Epithelial cell of prostate (primary cell): ENCODE results near the gene OR7C1.
"Not testable (repeated sequence)": the region's sequence is repeated elsewhere in the genome, so short reads cannot be mapped to it uniquely, and the experiment has no call there.

Experiments used
- DNase-seq: peaks from one replicate; pipeline ENCODE4 v3.0.0-alpha.2; 2011; ENCODE audit warnings: low read depth, low spot score
- H3K27ac ChIP-seq: fragments of 450-650 bp; 2 replicates; pipeline ENCODE4 v1.5.1; 2017; ENCODE audit warnings: mild to moderate bottlenecking

The OR7C1 gene

DNA sequence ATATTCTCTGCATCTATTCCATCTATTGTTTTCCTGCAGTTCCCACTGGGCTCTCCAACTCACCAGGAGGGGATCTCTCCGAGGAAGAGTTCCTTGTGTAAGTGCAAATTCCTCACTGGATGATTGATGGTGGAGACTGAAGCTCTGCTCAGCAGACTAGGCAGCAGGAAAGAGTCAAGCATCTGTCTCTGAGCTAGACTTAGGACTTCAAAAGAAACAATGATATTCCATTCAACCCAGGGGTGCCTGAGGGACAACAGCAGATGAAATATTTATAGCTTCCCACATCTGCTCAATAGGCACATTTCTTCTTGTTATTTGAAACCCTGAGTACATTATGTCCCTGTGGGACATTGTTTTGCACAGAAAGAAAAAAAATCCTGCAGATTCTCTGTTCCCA lies at the start of gene OR7C1, which contains the start of gene OR7A5:
Gene OR7C1 (minus strand): TSS at position 175 of the 400 bp plus-strand sequence. CDS start 35,049 bp downstream, outside the sequence.
Gene OR7A5 (minus strand): TSS at position 175 of the 400 bp plus-strand sequence. CDS start 6,944 bp downstream, outside the sequence.
- no peak within 1 kb of the TSS for H3K27ac ChIP-seq
- DNase-seq = no peak

DNA sequence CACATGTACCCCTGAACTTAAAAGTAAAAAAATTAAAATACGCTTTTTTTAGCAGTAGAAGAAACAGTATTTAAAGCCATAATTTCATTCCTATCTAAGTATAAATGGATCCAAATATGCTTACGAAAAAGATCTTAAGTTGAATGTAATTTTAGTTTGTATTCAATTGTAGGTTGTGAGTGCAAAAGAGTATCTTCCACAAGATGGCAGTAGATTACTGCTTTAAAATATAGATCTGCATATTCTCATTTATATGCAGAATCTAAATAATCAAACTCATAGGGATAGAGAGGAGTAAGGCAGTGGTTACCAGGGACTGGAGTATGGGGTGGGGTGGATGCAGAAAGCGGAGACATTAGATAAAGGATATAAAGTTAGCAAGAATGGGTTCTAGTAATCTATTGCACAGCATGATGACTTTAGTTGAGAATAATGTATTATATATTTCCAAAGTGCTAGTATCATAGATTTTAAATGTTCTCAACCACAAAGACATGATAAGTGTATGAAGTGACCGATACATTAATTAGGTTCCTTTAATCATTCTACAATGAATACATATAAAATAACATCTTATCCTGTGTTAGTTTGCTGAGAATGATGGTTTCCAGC lies 36.7 kb upstream of the OR7C1 start:
- DNase-seq = no peak
- H3K27ac ChIP-seq = no peak overlapping the region

DNA sequence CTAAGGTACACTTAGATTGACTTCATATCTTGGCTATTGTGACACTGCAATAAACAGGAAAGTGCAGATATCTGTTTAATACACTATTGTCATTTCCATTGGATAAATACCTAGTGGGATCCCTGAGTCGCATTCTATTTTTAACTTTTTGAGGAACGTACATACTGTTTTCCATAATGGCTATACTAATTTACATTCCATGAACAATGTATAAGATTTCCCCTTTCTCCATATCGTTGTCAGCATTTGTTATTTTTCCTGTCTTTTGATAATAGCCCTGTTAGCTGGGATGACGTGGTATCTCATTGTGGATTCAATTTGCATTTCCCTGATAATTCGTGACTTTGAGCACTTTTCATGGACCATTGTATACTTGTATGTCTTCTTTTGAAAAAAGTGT lies 33.5 kb upstream of the OR7C1 start:
- H3K27ac ChIP-seq = no peak overlapping the region
- DNase-seq = no peak

DNA sequence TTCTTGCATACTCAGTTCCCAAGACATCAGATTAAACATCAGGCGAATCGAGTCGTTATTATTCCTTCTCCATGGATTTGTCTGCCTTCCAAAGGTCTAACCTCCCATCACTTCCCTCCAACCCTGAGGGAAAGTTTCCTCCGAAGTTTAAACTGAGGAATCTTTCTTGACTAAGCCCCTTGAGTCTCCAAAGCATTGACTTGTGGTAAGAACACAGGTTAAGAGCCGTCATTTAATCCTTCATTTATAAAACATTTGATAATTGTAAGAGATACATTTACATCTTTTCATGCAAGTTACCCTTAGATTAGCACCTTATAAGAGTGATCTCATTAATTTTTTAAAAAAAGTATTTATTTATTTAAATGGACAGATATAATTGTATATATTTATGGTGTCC lies 13.8 kb upstream of the OR7C1 start, which contains the start of gene OR7A10:
Gene OR7A10 (minus strand): TSS at position 101 of the 400 bp plus-strand sequence. CDS start 7,045 bp downstream, outside the sequence.
- no peak for DNase-seq
- no peak within 1 kb of the TSS for H3K27ac ChIP-seq

DNA sequence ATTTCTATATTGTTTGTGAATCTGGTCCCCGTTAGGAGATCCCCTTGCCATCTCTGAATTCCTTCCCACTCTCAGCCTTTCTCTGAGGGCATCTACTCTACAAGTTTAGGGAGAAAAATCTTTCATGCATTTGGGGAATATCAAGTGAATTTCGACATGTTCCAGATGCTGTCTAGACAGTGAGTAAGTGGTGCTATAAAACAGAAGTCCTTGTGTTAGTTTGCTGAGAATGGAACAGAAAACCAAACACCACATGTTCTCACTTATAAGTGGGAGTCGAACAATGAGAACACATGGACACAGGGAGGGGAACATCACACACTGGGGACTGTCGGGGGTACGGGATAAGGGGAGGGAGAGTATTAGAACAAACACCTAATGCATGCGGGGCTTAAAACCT lies 8.6 kb upstream of the OR7C1 start:
- H3K27ac ChIP-seq = no peak overlapping the region
- DNase-seq = no peak

DNA sequence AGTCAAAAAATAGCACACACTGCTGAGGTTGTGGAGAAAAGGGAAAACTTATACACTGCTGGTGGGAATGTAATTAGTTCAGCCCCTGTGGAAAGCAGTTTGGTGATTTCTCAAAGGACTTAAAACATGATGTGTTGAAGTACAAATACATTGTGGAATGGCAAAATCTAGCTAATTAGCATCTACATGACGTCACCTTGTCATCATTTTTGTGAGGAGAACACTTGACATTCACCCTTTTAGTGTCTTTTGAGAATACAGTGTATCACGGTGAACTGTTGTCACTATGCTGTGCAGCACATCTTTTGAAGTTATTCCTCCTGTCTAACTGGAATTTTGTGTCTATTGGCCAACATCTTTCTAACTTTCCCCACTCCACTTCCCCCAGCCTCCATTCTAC lies 8.2 kb upstream of the OR7C1 start:
- no peak overlapping the region for H3K27ac ChIP-seq
- no peak for DNase-seq

DNA sequence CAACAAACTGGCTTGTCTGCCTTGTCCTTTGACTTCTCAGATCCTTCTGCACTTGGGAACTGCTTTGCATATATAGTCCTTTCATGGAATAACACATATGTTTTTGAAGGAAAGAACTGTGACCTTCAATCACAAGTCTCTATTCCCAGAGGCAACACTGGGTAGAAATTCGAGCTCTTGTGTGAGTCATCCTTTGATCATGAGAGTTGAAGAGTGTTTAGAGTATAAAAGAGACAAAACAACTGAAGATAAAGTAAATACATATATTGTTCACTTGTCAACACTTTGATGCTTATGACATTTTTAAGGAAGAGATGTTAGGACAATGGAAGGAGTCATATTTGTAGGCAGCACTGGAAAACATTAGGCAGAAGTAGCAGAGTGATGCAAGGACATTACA lies 5.2 kb upstream of the OR7C1 start:
- H3K27ac ChIP-seq = no peak overlapping the region
- no peak for DNase-seq

DNA sequence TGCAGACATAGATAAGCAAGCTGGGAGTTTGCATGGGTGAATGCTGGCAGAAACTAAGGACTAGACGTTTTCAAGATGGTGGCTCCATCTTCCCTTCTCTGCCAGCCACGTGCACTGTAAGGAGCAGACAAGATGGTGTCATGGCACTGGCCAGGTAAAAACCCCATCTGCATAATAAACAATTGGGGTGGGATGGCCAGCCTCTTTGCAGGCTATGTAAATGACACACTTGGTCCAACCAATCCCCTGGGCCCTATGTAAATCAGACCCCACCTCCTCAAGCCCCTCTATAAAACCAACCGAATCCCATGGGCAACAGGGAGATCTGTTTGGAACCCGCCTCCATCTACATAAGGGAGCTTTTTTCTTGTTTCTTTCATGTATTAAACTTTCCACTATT lies 2.4 kb upstream of the OR7C1 start:
- no peak for DNase-seq
- no peak overlapping the region for H3K27ac ChIP-seq

DNA sequence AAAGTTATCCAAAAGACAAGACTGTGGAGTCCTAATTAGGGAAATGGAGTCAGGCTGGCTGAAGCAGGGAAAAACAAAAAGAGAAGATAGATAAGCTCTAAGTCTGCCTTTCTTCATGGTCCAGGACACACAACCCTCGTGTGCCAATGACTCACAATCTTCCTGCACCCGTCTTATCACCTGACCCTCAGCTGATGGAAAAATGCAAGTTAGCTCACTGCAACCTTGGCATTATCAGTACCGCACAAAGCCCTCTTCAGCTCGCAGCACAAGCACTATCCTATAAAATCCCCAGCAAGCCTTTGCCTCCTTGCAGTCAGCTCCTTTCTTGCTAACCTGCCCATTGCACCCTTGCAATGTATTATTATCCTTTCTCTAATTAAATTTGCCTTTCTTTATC lies 4.3 kb downstream of the OR7C1 start:
- no peak overlapping the region for H3K27ac ChIP-seq
- DNase-seq = no peak

DNA sequence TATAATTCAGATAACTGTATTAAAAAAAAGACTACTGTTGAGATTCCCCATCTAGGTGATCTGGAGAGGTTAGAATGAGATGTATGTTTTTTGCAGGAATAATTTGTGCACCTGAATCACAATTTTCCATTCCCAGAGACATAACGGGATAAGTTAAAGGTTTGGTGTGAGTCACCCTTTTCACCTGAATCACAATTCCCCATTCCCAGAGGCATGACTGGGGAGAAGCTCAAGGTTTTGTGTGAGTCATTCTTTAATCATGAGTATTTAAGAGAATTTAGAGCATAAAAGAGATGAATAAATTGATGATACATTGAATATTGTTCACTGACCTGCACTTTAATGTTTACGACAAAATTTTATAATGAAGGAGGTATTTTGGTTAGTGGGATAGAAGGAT lies 9.0 kb downstream of the OR7C1 start:
- no peak overlapping the region for H3K27ac ChIP-seq
- DNase-seq = peak; percentile 29

DNA sequence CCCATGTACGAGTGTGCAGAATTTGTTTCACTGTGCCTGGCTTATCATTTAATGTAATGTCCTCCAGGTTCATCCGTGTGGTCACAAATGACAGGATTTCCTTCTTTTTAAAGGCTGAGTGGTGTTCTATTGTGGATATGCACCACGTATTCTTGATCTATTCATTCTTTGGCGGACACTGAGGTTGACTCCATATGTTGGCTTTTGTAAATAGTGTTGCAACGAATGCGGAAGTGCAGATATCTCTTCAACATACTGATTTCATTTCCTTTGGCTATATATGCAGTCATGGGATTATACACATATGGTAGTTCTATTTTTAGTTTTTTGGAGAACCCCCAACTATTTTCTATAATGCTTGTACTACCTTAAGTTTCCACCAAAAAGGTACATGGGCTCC lies 13.0 kb downstream of the OR7C1 start:
- H3K27ac ChIP-seq = no peak overlapping the region
- no peak for DNase-seq

DNA sequence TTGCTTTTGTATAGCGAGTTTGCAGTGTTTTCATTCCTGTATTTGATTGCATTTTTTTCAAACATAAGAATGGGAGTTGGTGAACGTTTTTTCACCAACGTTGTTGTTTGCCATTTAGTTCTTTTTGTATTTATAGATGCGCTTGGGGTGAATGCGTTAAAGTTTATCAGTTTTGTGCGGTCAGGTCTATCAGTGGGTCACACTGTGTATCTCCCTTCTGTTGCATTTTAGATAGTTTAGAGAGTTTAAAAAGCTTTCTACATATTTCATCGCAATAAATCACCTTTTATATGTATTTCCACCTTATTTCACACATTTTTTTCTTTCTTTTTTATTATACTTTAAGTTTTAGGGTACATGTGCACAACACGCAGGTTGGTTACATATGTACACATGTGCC lies 16.4 kb downstream of the OR7C1 start:
- no peak for DNase-seq
- no peak overlapping the region for H3K27ac ChIP-seq

DNA sequence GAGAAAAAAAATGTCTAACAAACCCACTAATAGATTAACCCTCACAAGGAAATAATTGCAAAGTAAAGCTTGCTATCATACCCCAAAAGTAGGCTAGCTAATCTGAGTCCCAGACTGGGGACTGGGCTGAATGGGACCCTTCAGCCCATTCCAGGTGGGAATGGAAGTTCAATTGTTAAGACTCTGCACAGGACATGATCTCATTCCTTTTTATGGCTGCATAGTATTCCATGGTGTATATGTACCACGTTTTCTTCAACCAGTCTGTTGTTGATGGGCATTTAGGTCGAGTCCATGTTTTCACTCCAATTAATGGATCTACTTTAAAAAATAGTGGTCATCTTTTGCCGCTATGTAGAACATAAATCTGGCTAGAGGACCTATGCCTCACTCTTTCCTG lies 17.9 kb downstream of the OR7C1 start:
- DNase-seq = no peak
- no peak overlapping the region for H3K27ac ChIP-seq

DNA sequence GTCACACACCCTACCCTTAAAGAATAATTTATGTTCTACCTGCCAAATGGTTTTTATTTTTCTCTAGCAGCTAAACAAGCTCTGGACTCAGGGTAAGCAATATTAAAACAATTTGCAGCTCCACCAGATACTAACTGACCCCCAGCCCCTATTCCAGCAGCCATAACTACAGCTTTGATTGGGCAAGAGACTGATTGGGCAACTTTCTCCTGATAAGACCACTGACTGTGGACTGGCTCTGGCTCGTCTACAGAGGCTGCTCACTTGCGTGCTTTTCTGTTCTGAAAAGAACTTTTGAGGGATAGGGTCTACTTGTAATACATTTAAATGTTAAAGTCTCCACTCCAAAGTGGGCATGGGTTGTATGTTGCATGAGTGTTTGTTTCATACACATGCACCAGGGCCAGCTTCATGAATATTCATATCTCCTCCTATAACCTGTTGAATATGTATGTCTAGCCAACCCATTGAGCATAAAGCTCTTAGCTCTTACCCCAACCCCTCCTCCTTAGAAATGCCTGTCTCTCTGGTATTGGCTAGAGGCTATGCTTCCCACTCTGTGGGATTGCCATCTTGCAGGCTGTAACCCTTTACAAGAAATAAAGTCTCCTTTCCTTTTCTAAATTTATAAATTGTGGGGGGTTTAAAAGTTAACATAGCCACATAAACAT lies 19.9 kb downstream of the OR7C1 start:
- no peak overlapping the region for H3K27ac ChIP-seq
- DNase-seq = no peak

DNA sequence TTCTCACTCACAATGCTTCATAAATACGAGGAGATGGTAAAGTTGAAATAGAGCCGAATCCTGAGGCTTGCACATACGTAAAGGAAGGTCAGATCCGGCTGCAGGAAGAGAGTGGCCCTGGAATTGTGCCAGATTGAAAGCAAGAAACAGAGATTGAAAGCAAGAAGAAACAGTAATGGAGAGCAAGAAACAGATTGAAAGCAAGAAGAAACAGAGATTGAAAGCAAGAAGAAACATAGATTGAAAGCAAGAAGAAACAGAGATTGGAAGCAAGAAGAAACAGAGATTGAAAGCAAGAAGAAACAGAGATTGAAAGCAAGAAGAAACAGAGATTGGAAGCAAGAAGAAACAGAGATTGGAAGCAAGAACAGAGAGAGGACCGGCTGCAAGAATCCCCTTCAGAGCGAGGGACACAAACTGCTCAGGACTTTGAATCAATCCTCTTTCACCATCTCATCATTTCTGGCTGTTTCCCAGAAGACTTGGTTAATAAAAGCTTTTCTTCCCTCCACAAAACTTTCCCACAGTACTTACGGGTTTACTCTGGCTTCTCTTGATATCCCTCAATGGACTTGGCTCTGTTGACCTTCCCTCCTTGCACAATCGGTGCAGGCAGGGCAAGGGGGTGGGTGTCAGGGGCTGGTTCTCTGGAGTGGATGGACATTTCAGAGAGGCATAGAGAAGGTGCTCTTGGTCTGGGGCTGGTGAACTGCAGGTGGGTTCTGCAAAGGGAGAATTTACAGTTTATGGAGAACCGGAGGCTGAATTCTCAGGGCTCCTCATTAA lies 25.5 kb downstream of the OR7C1 start:
- no peak overlapping the region for H3K27ac ChIP-seq
- no peak for DNase-seq

DNA sequence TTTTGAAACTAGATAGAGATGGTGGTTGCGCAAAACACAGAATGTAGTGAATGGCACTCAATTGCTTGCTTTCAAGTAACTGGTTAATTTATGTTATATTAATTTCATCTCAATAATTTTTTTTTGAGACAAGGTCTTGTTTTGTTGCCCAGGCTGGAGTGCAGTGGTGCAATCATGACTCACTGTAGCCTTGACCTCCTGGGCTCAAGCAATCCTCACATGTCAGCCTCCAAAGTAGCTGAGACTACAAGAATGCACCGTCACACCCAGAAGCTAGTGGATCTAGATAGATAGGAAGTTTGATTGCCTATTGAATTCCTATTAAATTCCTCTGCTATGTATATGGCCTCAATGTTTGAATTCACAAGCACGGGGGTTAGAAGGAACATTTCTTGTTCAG lies 30.2 kb downstream of the OR7C1 start:
- DNase-seq = no peak
- H3K27ac ChIP-seq = no peak overlapping the region

DNA sequence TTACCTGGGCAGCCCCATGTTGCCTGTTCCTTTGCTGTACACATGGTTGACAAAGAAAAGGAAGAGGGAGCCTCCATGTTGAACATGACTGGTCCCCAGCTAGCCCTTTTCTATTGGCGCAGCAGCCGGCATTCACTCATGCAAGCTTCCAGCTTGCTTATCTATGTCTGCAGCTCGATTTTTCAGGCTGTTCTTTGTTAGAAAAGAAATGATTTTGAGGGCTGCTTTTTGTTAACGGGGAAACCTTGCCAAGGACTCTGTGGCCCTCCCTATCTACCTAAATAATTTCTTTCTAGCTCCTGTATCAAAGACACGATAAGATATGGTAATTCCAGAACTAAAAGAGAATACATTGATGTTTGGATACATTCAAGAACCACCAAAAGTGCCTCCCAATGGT lies 36.2 kb downstream of the OR7C1 start:
- DNase-seq = no peak
- H3K27ac ChIP-seq = no peak overlapping the region

DNA sequence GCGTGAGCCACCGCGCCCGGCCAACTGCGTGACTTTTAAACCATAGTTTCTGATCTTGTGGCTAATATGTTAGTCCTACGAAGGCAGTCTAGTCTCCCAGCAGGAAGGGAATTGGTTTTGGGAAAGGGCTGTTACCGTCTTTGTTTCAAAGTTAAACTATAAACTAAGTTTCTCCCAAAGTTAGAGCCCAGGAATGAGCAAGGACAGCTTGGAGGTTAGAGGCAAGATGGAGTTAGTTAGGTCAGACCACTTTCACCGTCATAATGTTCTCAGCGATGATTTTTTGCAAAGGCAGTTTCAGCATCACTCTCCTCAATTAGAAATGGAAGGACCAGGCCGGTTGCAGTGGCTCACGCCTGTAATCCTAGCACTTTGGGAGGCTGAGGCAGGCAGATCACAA lies 39.0 kb downstream of the OR7C1 start:
- no peak for DNase-seq
- no peak overlapping the region for H3K27ac ChIP-seq

DNA sequence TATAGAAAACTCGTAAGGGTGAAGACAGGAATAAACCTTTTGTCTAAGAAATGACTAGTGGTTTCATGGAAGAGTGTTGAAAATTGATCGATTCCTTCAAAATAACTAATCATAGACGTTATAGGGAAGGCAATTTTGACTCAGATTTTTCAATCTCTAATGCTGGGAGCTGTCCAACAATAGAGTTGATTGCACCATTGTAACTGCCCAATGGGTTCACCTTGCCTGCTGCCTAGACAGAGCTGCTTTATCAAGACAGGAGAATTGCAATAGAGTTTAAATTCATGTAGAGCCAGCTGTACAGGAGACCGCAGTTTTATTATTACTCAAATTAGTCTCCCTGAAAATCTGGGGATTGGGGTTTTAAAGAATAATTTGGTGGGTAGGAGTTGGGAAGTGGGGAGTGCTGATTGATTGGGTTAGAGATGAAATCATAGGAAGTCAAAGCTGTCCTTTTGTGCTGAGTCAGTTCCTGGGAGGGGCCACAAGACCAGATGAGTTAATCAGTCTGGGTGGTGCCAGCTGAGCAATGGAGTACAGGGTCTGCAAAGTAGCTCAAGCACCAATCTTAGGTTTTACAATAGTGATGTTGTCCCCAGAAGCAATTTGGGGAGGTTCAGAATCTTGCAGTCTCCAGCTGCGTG lies 39.8 kb downstream of the OR7C1 start:
- H3K27ac ChIP-seq = no peak overlapping the region
- DNase-seq = no peak

DNA sequence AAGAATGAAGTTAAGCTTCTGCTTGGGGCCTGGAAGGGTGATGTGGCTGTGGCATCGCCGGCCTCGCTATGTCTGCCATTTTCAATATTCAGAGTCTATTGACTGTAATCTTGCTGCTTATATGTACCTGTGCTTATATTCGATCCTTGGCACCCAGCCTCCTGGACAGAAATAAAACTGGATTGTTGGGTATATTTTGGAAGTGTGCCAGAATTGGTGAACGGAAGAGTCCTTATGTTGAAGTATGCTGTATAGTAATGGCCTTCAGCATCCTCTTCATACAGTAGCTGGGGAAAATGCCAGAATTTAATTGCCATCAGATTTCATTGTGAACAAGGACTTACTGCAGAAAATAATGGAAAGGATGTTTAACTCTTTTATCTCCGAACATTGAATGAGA lies 42.7 kb downstream of the OR7C1 start:
- not testable (repeated sequence) for H3K27ac ChIP-seq, DNase-seq

DNA sequence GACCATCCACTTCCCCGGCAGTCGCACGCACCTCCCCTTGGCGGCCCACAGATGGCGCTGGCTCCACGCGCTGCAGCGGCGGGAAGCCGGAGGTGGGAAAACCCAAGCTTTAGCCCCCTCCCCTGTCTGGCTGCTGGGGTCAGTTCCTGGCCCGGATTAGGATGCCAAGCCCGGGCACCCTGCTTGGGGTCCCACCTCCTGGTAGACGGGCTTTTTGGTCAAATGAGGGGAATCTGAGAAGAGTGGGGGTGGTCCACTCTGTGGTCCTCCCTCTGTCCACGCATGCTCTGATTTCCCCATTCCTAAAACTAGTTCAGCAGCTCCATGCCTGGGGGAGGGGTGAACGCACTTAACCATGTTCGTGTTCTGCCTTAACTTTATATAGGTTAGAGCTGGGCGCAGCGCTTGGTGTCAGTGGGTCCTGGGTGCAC lies 48.5 kb downstream of the OR7C1 start:
- no peak overlapping the region for H3K27ac ChIP-seq
- no peak for DNase-seq
